Left lung (tissue), 10 donors: Measurements from ENCODE around the gene ZNF814. TPM values are rescaled to one million over a fixed set of nuclear protein-coding genes. Genes with fewer than 3 reads are reported as not detected.
"Not testable (repeated sequence)": the region's sequence is repeated elsewhere in the genome, so short reads cannot be mapped to it uniquely, and the experiment has no call there.

Source experiments
- ATAC-seq: fragments of 200-7000 bp; cut with Tn5 transposase; one replicate; pipeline ENCODE4 v1.9.1; 2020; ENCODE audit warnings: moderate library complexity
- DNase-seq, 4 donors: peaks; one replicate each; pipeline ENCODE4 v3.0.0-alpha.2; 2013 to 2020
- H3K27ac ChIP-seq, 2 donors: fragments of 200-600 bp; sonication (generic) in 1 of 2; one replicate each; pipeline versions ENCODE4 v1.5.0 to v1.8.0; 2020 to 2021
- H3K27me3 ChIP-seq, 2 donors: fragments of 200-600 bp; sonication (generic) in 1 of 2; one replicate each; pipeline versions ENCODE4 v1.5.0 to v1.8.0; 2020 to 2021
- H3K36me3 ChIP-seq, 2 donors: fragments of 200-600 bp; sonication (generic) in 1 of 2; one replicate each; pipeline versions ENCODE4 v1.5.0 to v1.8.0; 2020 to 2021
- H3K4me1 ChIP-seq, 2 donors: fragments of 200-600 bp; one replicate each; pipeline ENCODE4 v1.8.0; 2021
- H3K4me3 ChIP-seq, 2 donors: fragments of 200-600 bp; sonication (generic) in 1 of 2; one replicate each; pipeline versions ENCODE4 v1.5.0 to v1.8.0; 2020 to 2021; ENCODE audit warnings: mild to moderate bottlenecking in 1 of 2
- H3K9me3 ChIP-seq, 2 donors: fragments of 200-600 bp; sonication (generic) in 1 of 2; one replicate each; pipeline versions ENCODE4 v1.5.0 to v1.8.0; 2020 to 2021
- intact Hi-C, 2 donors: fragments of 100-400 bp; cut with DNase I; formaldehyde crosslinking; loops; one replicate each; pipeline versions ENCODE4 v1.11.2 to v1.14.2; 2022
- polyA plus RNA-seq, 6 donors: library from polyadenylated mRNA; unstranded; fragments of 120-200 nt; gene quantifications; one replicate each; pipeline ENCODE4 v1.2.1, GENCODE V29; 2013; ENCODE audit not compliant: insufficient read length in 6 of 6
- total RNA-seq, 2 donors: library from RNA; stranded (reverse); fragmentation: NEBNext Ultra II Directional; extraction: Animal tissue kit (Norgen Biotek cat#: 25700); gene quantifications; one replicate each; pipeline ENCODE4 v1.2.1, GENCODE V29; 2021
- TF ChIP-seq, protein P1 (sequence below), 2 donors: fragments of 200-600 bp; sonication (generic) in 1 of 2; IDR thresholded peaks; one replicate each; pipeline versions ENCODE4 v1.5.0 to v1.8.0; 2021; ENCODE audit warnings: antibody characterized with exemption in 2 of 2
- donor health status: DM: no; HTN: yes; CAD: no.
- donor health status: DM: no; HTN: no; CAD: no.

The ZNF814 gene
- total and polyA plus RNA-seq, 8 donors, result 10.7 to 71.2 (median 62.3) TPM

DNA sequence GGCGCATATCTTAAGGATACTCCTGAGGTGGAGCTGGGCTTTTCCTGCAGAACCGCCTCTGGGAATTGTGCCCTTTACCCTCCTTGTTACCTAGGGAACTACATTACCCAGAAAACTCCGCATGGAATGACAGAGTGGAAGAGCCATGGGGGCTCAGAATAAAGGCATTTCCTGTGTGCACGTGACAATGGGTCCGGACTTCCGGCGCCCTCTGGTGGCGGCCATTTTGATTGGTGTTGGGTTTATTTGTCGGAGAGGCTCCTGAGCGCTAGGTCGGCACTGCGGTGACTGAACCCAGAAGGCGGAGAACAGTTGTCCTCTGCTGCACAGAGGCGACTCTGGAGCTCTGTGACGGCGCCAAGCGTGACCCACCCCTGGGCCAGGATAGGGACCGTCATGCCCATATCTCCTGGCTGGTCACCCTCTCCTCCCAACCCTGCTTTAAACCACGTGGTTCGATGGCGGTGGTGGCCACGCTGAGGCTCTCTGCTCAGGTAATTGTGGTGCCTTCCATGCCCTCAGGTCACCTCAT lies 58.7 kb downstream of the ZNF814 start, which contains the start of gene ZNF587B:
Gene ZNF587B (plus strand): TSS at position 229 of the 532 bp plus-strand sequence. CDS start 230 bp downstream, at position 459.
- DNase-seq (peak in 3 of 4 donors; percentile 60 to 81 (median 69)), ATAC-seq (peak; percentile 92)
- Histone ChIP-seq H3K4me1 (no peaks in the 10 kb centered on the region), H3K36me3 (peaks cover 0 to 5% of the 10 kb centered on the region in 2 donors), H3K9me3 (no peaks in the 10 kb centered on the region), H3K4me3 (peak within 1 kb of the TSS; percentile 27 to 33), H3K27ac (peak within 1 kb of the TSS in 1 of 2 donors; percentile 13), H3K27me3 (no peaks in the 10 kb centered on the region)
- TF ChIP-seq, protein P1, sequence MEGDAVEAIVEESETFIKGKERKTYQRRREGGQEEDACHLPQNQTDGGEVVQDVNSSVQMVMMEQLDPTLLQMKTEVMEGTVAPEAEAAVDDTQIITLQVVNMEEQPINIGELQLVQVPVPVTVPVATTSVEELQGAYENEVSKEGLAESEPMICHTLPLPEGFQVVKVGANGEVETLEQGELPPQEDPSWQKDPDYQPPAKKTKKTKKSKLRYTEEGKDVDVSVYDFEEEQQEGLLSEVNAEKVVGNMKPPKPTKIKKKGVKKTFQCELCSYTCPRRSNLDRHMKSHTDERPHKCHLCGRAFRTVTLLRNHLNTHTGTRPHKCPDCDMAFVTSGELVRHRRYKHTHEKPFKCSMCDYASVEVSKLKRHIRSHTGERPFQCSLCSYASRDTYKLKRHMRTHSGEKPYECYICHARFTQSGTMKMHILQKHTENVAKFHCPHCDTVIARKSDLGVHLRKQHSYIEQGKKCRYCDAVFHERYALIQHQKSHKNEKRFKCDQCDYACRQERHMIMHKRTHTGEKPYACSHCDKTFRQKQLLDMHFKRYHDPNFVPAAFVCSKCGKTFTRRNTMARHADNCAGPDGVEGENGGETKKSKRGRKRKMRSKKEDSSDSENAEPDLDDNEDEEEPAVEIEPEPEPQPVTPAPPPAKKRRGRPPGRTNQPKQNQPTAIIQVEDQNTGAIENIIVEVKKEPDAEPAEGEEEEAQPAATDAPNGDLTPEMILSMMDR (IDR thresholded peaks at IDR 0.05), result peak; percentile 15 to 17
- intact Hi-C loops, result no loop called here

DNA sequence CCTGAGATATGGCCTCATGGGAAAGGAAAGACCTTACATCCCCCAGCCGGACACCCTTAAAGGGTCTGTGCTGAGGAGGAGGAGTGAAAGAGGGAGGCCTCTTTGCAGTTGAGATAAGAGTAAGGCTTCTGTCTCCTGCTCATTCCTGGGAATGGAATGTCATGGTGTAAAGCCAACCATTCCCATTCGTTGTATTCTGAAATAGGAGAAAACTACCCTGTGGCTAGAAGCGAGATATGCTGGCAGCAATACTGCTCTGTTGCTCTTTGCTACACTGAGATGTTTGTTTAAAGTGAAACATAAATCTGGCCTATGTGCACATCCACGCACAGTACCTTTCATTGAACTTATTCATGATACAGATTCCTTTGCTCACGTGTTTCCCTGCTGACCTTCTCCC lies 59.5 kb downstream of the ZNF814 start:
- peaks cover 0 to 8% of the 10 kb centered on the region in 2 donors for H3K36me3 ChIP-seq
- no peak for ATAC-seq

DNA sequence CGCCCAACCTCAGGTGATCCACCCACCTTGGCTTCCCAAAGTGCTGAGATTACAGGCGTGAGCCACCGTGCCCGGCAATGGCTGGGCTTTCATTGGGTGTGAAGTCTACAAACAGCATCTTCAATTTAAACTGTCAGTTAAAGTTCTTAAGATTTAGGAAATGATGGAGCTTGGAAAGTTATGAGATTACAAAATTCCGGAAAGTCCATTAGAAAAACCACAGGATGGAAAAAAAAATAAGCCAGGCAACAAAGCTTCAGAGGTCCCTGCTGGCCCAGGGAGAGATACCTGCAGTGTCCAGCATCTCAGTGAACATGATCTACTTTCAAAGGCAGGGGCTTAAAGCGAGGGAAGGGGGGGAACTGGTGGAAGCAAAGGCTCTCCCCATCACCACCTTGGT lies 63.3 kb downstream of the ZNF814 start:
- Histone ChIP-seq H3K27me3 (no peaks in the 10 kb centered on the region), H3K36me3 (peaks cover 0 to 10% of the 10 kb centered on the region in 2 donors), H3K27ac (no peak overlapping the region), H3K4me3 (no peak overlapping the region), H3K9me3 (no peaks in the 10 kb centered on the region), H3K4me1 (peaks cover 6 to 7% of the 10 kb centered on the region in 2 donors)
- intact Hi-C loops, result no loop called here
- TF ChIP-seq, protein P1 (IDR thresholded peaks at IDR 0.05), result no peak
- DNase-seq (no peak), ATAC-seq (no peak)

More for the DNA sequence above, 59.5 kb downstream of the ZNF814 start:
- no peak overlapping the region for H3K27ac ChIP-seq
- H3K27me3 ChIP-seq, result no peaks in the 10 kb centered on the region
- no peak overlapping the region for H3K4me3 ChIP-seq
- no peaks in the 10 kb centered on the region for H3K4me1 ChIP-seq
- H3K9me3 ChIP-seq, result no peaks in the 10 kb centered on the region
- TF ChIP-seq, protein P1 (IDR thresholded peaks at IDR 0.05), result no peak
- no peak for DNase-seq
- intact Hi-C loops, result no loop called here

DNA sequence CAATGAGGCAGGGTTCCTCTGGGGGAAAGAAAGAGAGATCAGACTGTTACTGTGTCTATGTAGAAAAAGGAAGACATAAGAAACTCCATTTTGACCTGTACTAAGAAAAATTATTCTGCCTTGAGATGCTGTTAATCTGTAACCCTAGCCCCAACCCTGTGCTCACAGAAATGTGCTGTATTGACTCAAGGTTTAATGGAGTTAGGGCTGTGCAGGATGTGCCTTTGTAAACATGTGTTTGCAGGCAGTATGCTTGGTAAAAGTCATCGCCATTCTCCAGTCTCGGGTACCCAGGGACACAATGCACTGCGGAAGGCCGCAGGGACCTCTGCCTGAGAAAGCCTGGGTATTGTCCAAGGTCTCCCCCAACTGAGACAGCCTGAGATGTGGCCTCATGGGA lies 65.2 kb downstream of the ZNF814 start:
- ATAC-seq, H3K27ac ChIP-seq, H3K4me3 ChIP-seq, DNase-seq, H3K9me3 ChIP-seq, intact Hi-C loops, H3K27me3 ChIP-seq: not testable (repeated sequence)
- H3K36me3 ChIP-seq, result peaks cover 0 to 10% of the 10 kb centered on the region in 2 donors
- peaks cover 10 to 11% of the 10 kb centered on the region in 2 donors for H3K4me1 ChIP-seq

DNA sequence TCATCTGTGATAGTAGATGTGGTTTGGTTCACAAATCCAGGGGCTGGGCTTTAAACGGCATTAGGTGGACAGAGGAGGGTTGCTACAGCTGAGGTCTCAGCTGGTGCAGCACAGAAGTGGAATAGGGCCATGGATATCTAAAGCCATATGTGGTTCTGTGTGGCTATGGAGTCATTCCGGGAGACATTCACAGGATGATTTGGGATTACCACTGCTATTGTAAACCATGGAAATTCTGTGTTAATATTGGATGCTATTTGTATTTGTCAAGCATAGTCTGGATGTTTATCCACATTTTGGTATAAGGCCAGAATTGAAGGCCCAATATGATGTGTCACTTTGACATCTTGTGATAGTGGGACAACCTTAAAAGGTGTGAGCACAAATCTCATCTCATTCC lies 65.7 kb downstream of the ZNF814 start:
- H3K9me3 ChIP-seq, H3K27me3 ChIP-seq, H3K27ac ChIP-seq, DNase-seq, intact Hi-C loops, ATAC-seq, H3K4me3 ChIP-seq: not testable (repeated sequence)
- H3K36me3 ChIP-seq, result peaks cover 0 to 10% of the 10 kb centered on the region in 2 donors
- peaks cover 10 to 15% of the 10 kb centered on the region in 2 donors for H3K4me1 ChIP-seq

DNA sequence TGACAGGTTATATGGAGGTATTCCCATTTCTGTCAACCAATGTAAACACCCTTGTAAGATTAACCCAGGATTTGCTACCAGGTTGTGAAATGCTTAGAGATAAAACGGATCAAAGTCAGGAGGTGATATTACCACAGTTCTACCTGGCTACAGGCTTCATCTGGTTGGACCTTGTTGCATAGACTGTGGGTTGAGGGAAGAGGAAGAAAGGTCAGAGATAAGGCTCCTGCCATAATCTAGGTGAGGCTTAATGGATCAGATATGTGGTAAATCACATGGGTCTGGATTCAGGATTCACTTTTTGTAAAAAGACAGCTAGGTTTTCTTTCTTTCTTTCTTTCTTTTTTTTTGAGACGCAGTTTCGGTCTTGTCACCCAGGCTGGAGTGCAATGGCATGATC lies 67.3 kb downstream of the ZNF814 start:
- ATAC-seq, DNase-seq, H3K9me3 ChIP-seq, intact Hi-C loops, H3K27me3 ChIP-seq, H3K27ac ChIP-seq, H3K4me3 ChIP-seq: not testable (repeated sequence)
- H3K4me1 ChIP-seq, result peaks cover 10 to 15% of the 10 kb centered on the region in 2 donors
- peaks cover 0 to 10% of the 10 kb centered on the region in 2 donors for H3K36me3 ChIP-seq

DNA sequence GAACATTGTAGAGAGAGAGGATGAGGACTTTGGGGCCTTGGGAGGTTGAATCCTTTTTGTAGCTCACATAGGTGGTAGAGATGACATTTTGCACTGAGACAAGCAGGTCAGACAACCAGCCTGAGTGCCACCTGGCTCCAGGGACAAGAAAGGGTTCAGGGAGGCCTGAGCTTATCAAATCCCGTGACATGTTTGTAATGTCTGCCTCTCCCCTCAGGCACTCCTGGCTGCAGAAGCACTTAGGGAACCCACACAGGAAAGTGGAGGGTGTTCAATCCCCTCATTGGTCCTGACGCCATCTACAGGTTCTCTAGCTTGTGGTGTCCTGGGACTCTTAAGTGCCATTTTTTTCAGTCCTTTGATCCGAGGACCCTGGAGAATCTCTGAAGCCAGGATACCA lies 67.7 kb downstream of the ZNF814 start:
- H3K27me3 ChIP-seq, DNase-seq, ATAC-seq, intact Hi-C loops, H3K27ac ChIP-seq, H3K9me3 ChIP-seq: not testable (repeated sequence)
- H3K36me3 ChIP-seq, result peaks cover 0 to 10% of the 10 kb centered on the region in 2 donors
- H3K4me1 ChIP-seq, result peaks cover 10 to 15% of the 10 kb centered on the region in 2 donors
- H3K4me3 ChIP-seq, result peak overlapping the region in 1 of 2 donors; percentile 74
